ENCODE measurements around the gene CCL14.
"Not testable (repeated sequence)": the region's sequence is repeated elsewhere in the genome, so short reads cannot be mapped to it uniquely, and the experiment has no call there.

CCL14 gene

GRCh38 chr17:35938492-35938891, 48.0 kb downstream of the CCL14 start:
- not testable (repeated sequence) for DNase-seq

- DNase-seq: no peak
These were observed 50.5 kb downstream of the CCL14 start for GRCh38 chr17:35936063-35936462.

- DNase-seq: no peak
These were observed 51.8 kb downstream of the CCL14 start for GRCh38 chr17:35934760-35935159.

All from inflammatory macrophage treated with lipopolysaccharide for 1 hour (primary cell).